Esophagus muscularis mucosa (tissue), 4 donors: Measurements from ENCODE around the gene DNAJC27. TPM values are rescaled to one million over a fixed set of nuclear protein-coding genes. Genes with fewer than 3 reads are reported as not detected.

Experiments used
- DNase-seq: peaks from one replicate; pipeline ENCODE4 v3.0.0-alpha.2; 2017; ENCODE audit errors: extremely low spot score
- H3K27ac ChIP-seq, 4 donors: fragments of 200-600 bp; sonication (generic); replicated peaks in 1 of 4; 1 replicate in 3 of 4; 2 replicates in 1 of 4; pipeline ENCODE4 v1.5.1; 2016 to 2019; ENCODE audit warnings: mild to moderate bottlenecking in 1 of 4
- H3K27me3 ChIP-seq, 4 donors: fragments of 200-600 bp; sonication (generic); one replicate each; pipeline versions ENCODE4 v1.5.1 to v1.6.0; 2016 to 2019
- H3K36me3 ChIP-seq, 4 donors: fragments of 200-600 bp; sonication (generic); one replicate each; pipeline ENCODE4 v1.5.1; 2016 to 2019
- H3K4me1 ChIP-seq, 4 donors: fragments of 200-600 bp; sonication (generic); one replicate each; pipeline ENCODE4 v1.5.1; 2016 to 2019
- H3K4me3 ChIP-seq, 4 donors: fragments of 200-600 bp; sonication (generic); 1 replicate in 2 of 4; 2 replicates in 2 of 4; pipeline ENCODE4 v1.5.1; 2016 to 2019; ENCODE audit warnings: mild to moderate bottlenecking in 4 of 4, moderate library complexity in 1 of 4
- H3K9me3 ChIP-seq, 4 donors: fragments of 200-600 bp; sonication (generic); 1 replicate in 3 of 4; 2 replicates in 1 of 4; pipeline ENCODE4 v1.5.1; 2016 to 2019
- EP300 ChIP-seq: sonication (generic); formaldehyde crosslinking; IDR thresholded peaks from one replicate; pipeline ENCODE4 v1.6.1; 2017; ENCODE audit warnings: antibody characterized with exemption
- POLR2A ChIP-seq: fragments of 450-650 bp; IDR thresholded peaks from one replicate; pipeline ENCODE4 v1.6.1; 2017; ENCODE audit warnings: antibody characterized with exemption, moderate library complexity, mild to moderate bottlenecking, low read depth
- POLR2AphosphoS5 ChIP-seq, 2 donors: sonication (generic); formaldehyde crosslinking; IDR thresholded peaks; one replicate each; pipeline ENCODE4 v1.6.1; 2017; ENCODE audit warnings: antibody characterized with exemption in 2 of 2
- WGBS: methylation state at CpG from one replicate; pipeline ENCODE4 v1.1.5; 2018; 5-methylcytosine and 5-hydroxymethylcytosine counted together
- intact Hi-C: fragments of 100-400 bp; cut with DNase I; formaldehyde crosslinking; loops from one replicate; pipeline ENCODE4 v1.15.1; 2023
- total RNA-seq, 4 donors: library from RNA; depleted of rRNA; stranded (reverse); fragments of >200 nt; gene quantifications; one replicate each; pipeline versions ENCODE4 v1.1.0 to v1.2.1, GENCODE V29; 2016
- TF ChIP-seq, protein P1 (sequence below), 3 experiments: fragments of 200-600 bp in 2 of 3; fragments of 450-650 bp in 1 of 3; sonication (generic) in 2 of 3; IDR thresholded peaks; one replicate each; pipeline ENCODE4 v1.5.1; 2017 to 2019; ENCODE audit warnings: antibody characterized with exemption in 3 of 3, mild to moderate bottlenecking in 2 of 3, moderate library complexity in 1 of 3

The DNAJC27 gene
- total RNA-seq, 4 donors from 2014 or later: 5.8 to 8.6 (median 7.5) TPM

DNA sequence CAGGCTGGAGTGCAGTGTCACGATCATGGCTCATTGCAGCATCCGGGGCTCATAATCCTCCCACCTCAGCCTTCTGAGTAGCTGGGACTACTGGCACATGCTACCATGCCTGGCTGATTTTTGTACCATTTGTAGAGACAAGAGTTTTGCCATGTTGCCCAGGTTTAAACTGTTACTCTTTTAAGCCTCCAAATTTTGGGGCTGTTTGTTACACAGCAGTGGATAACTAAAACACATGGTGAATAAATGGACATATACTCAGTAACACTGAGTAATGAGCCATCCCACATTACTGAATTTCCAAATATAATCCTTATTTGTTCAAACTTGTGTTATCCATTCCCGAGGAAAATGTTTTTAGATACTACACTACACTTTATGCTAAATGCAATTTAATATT lies 61.5 kb downstream of the DNAJC27 start:
- no peak for DNase-seq
- TF ChIP-seq, protein P1, sequence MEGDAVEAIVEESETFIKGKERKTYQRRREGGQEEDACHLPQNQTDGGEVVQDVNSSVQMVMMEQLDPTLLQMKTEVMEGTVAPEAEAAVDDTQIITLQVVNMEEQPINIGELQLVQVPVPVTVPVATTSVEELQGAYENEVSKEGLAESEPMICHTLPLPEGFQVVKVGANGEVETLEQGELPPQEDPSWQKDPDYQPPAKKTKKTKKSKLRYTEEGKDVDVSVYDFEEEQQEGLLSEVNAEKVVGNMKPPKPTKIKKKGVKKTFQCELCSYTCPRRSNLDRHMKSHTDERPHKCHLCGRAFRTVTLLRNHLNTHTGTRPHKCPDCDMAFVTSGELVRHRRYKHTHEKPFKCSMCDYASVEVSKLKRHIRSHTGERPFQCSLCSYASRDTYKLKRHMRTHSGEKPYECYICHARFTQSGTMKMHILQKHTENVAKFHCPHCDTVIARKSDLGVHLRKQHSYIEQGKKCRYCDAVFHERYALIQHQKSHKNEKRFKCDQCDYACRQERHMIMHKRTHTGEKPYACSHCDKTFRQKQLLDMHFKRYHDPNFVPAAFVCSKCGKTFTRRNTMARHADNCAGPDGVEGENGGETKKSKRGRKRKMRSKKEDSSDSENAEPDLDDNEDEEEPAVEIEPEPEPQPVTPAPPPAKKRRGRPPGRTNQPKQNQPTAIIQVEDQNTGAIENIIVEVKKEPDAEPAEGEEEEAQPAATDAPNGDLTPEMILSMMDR (IDR thresholded peaks at IDR 0.05): no peak
- TF ChIP-seq EP300: no peak
- TF ChIP-seq POLR2A: no peak
- TF ChIP-seq POLR2AphosphoS5 (IDR thresholded peaks at IDR 0.05): no peak
- Histone ChIP-seq H3K4me3 (no peak overlapping the region), H3K4me1 (peaks cover 0 to 16% (median 10%) of the 10 kb centered on the region in 4 donors), H3K27me3 (no peaks in the 10 kb centered on the region), H3K36me3 (peaks cover 0 to 10% (median 2%) of the 10 kb centered on the region in 4 donors), H3K27ac (no peak overlapping the region), H3K9me3 (peaks cover 0 to 5% (median 0%) of the 10 kb centered on the region in 4 donors)
- WGBS: 94% methylated on average over 3 of the region's 3 CpGs
- intact Hi-C loops: no loop called here

- TF ChIP-seq, protein P1 (IDR thresholded peaks at IDR 0.05): no peak
- TF ChIP-seq POLR2AphosphoS5 (IDR thresholded peaks at IDR 0.05) (no peak), POLR2A (no peak), EP300 (no peak)
- peaks cover 0 to 16% (median 10%) of the 10 kb centered on the region in 4 donors for H3K4me1 ChIP-seq
- peaks cover 0 to 5% (median 0%) of the 10 kb centered on the region in 4 donors for H3K9me3 ChIP-seq
- intact Hi-C loops: no loop called here
- no peak overlapping the region for H3K27ac ChIP-seq
- H3K27me3 ChIP-seq: no peaks in the 10 kb centered on the region
- no peak for DNase-seq
- no peak overlapping the region for H3K4me3 ChIP-seq
- WGBS: 87% methylated on average over 5 of the region's 5 CpGs
- peaks cover 0 to 10% (median 2%) of the 10 kb centered on the region in 4 donors for H3K36me3 ChIP-seq
Measured at GRCh38 chr2:24909555-24910177, 62.1 kb downstream of the DNAJC27 start.

- H3K27me3 ChIP-seq: no peaks in the 10 kb centered on the region
- WGBS: 89% methylated on average over 8 of the region's 8 CpGs
- peaks cover 0 to 5% (median 0%) of the 10 kb centered on the region in 4 donors for H3K9me3 ChIP-seq
- H3K36me3 ChIP-seq: peaks cover 0 to 10% (median 2%) of the 10 kb centered on the region in 4 donors
- intact Hi-C loops: no loop called here
- H3K4me3 ChIP-seq: no peak overlapping the region
- DNase-seq: no peak
- peaks cover 0 to 9% (median 3%) of the 10 kb centered on the region in 4 donors for H3K4me1 ChIP-seq
- TF ChIP-seq POLR2AphosphoS5 (IDR thresholded peaks at IDR 0.05): no peak
- no peak for TF ChIP-seq POLR2A
- H3K27ac ChIP-seq: no peak overlapping the region
Measured at GRCh38 chr2:24908461-24908901, 63.3 kb downstream of the DNAJC27 start.

GRCh38 chr2:24907116-24907515 lies 64.6 kb downstream of the DNAJC27 start:
- intact Hi-C loops: no loop called here
- Histone ChIP-seq H3K9me3 (peaks cover 0 to 5% (median 0%) of the 10 kb centered on the region in 4 donors), H3K4me1 (no peaks in the 10 kb centered on the region), H3K4me3 (no peak overlapping the region), H3K27me3 (no peaks in the 10 kb centered on the region), H3K36me3 (peaks cover 0 to 10% (median 2%) of the 10 kb centered on the region in 4 donors), H3K27ac (no peak overlapping the region)
- TF ChIP-seq POLR2A (no peak), EP300 (no peak), POLR2AphosphoS5 (IDR thresholded peaks at IDR 0.05) (no peak)
- TF ChIP-seq, protein P1 (IDR thresholded peaks at IDR 0.05): no peak
- no peak for DNase-seq
- 76% methylated on average over 5 of the region's 5 CpGs for WGBS

DNA sequence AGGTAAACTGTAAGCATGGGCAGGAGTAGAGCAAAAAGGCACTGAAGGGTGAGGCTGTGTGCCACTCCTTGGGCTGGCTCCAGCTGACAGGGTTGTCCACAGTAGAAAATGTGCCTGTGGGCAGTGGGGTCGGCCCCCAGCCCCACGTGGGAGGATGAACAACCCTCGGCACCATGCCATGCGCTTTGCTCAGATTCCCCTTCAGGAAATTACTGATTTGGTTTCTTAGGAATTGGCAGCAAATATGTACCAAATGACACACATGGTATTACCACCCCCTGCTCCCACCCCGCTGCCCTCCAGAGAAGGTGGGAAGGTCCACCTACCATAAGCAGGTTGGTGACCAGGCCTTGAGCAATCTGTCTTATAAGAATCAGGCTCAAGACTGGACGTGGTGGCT lies 65.3 kb downstream of the DNAJC27 start:
- H3K27ac ChIP-seq: no peak overlapping the region
- H3K4me1 ChIP-seq: no peaks in the 10 kb centered on the region
- intact Hi-C loops: no loop called here

More for the DNA sequence above, 65.3 kb downstream of the DNAJC27 start:
- Histone ChIP-seq H3K36me3 (peaks cover 0 to 10% (median 2%) of the 10 kb centered on the region in 4 donors), H3K9me3 (peaks cover 0 to 5% (median 0%) of the 10 kb centered on the region in 4 donors), H3K4me3 (no peak overlapping the region), H3K27me3 (no peaks in the 10 kb centered on the region)
- DNase-seq: no peak
- WGBS: 100% methylated on average over 2 of the region's 6 CpGs
- TF ChIP-seq POLR2A (no peak), EP300 (no peak), POLR2AphosphoS5 (IDR thresholded peaks at IDR 0.05) (no peak)
- TF ChIP-seq, protein P1 (IDR thresholded peaks at IDR 0.05): no peak
